DMS53 (cell line): Measurements from ENCODE around the gene ATXN2.
"Not testable (repeated sequence)": the region's sequence is repeated elsewhere in the genome, so short reads cannot be mapped to it uniquely, and the experiment has no call there.

ENCODE experiments used
- DNase-seq: peaks from one replicate; lab custom pipeline; 2025; lab: John Stamatoyannopoulos, UW

ATXN2 gene

GRCh38 chr12:111570084-111570961 is 28.8 kb downstream of the ATXN2 start:
- peak; percentile 17 for DNase-seq

GRCh38 chr12:111569363-111570083 is 29.6 kb downstream of the ATXN2 start:
- no peak for DNase-seq

- not testable (repeated sequence) for DNase-seq
Observed at GRCh38 chr12:111560844-111561243, 38.3 kb downstream of the ATXN2 start.

GRCh38 chr12:111558107-111558376 is 41.1 kb downstream of the ATXN2 start:
- DNase-seq: no peak

GRCh38 chr12:111557271-111558106 is 41.6 kb downstream of the ATXN2 start:
- no peak for DNase-seq

GRCh38 chr12:111556676-111557075 is 42.4 kb downstream of the ATXN2 start:
- no peak for DNase-seq

GRCh38 chr12:111555313-111555712 is 43.8 kb downstream of the ATXN2 start:
- not testable (repeated sequence) for DNase-seq

GRCh38 chr12:111546758-111547383 is 52.2 kb downstream of the ATXN2 start:
- no peak for DNase-seq

- no peak for DNase-seq
Observed at GRCh38 chr12:111546171-111546570, 52.9 kb downstream of the ATXN2 start.

GRCh38 chr12:111544032-111544431 is 55.1 kb downstream of the ATXN2 start:
- no peak for DNase-seq

GRCh38 chr12:111532751-111533150 is 66.4 kb downstream of the ATXN2 start:
- no peak for DNase-seq

- peak; percentile 79 for DNase-seq
Observed at GRCh38 chr12:111529424-111530368, 69.4 kb downstream of the ATXN2 start.

- DNase-seq: no peak
Observed at GRCh38 chr12:111523587-111524167, 75.4 kb downstream of the ATXN2 start.

GRCh38 chr12:111521801-111522200 is 77.3 kb downstream of the ATXN2 start:
- DNase-seq: no peak

- DNase-seq: no peak
Observed at GRCh38 chr12:111519937-111520336, 79.2 kb downstream of the ATXN2 start.

- no peak for DNase-seq
Observed at GRCh38 chr12:111519083-111519482, 80.0 kb downstream of the ATXN2 start.

GRCh38 chr12:111507719-111508118 is 91.4 kb downstream of the ATXN2 start:
- not testable (repeated sequence) for DNase-seq

GRCh38 chr12:111507258-111507657 is 91.9 kb downstream of the ATXN2 start:
- not testable (repeated sequence) for DNase-seq

- DNase-seq: no peak
Observed at GRCh38 chr12:111506260-111506659, 92.9 kb downstream of the ATXN2 start.

- no peak for DNase-seq
Observed at GRCh38 chr12:111505601-111506036, 93.5 kb downstream of the ATXN2 start.
